MM.1S (cell line): Measurements from ENCODE around the gene TIAL1.
"Not testable (repeated sequence)": the region's sequence is repeated elsewhere in the genome, so short reads cannot be mapped to it uniquely, and the experiment has no call there.

ENCODE experiments used
- DNase-seq: peaks from one replicate; pipeline ENCODE4 v3.0.0-alpha.2; 2015
- H2AFZ ChIP-seq: fragments of 300-600 bp; sonication (generic); 2 replicates; pipeline ENCODE4 v1.6.0; 2016; ENCODE audit warnings: antibody characterized with exemption, low read length
- H3F3A ChIP-seq: fragments of 300-600 bp; sonication (generic); 2 replicates; pipeline ENCODE4 v1.6.1; 2016; ENCODE audit warnings: mild to moderate bottlenecking, antibody characterized with exemption, low read length, moderate library complexity, mixed read lengths; ENCODE audit not compliant: insufficient read depth
- H3K27ac ChIP-seq: fragments of 300-600 bp; sonication (generic); 2 replicates; pipeline ENCODE4 v1.5.1; 2016; ENCODE audit warnings: mild to moderate bottlenecking, low read length
- H3K27me3 ChIP-seq: fragments of 300-600 bp; sonication (generic); replicated peaks from 2 replicates; pipeline ENCODE4 v1.6.0; 2016; ENCODE audit warnings: low read length; ENCODE audit not compliant: insufficient read depth
- H3K36me3 ChIP-seq: fragments of 300-600 bp; sonication (generic); replicated peaks from 2 replicates; pipeline ENCODE4 v1.6.1; 2016; ENCODE audit warnings: mild to moderate bottlenecking, low read length, mixed read lengths; ENCODE audit not compliant: insufficient read depth
- H3K4me1 ChIP-seq: fragments of 300-600 bp; sonication (generic); 2 replicates; pipeline ENCODE4 v1.6.1; 2016; ENCODE audit warnings: low read length, mixed read lengths
- H3K4me2 ChIP-seq: fragments of 300-600 bp; sonication (generic); 2 replicates; pipeline ENCODE4 v1.6.0; 2016; ENCODE audit warnings: low read depth, low read length
- H3K4me3 ChIP-seq: fragments of 300-600 bp; sonication (generic); 2 replicates; pipeline ENCODE4 v1.5.1; 2016; ENCODE audit warnings: low read length, mixed read lengths
- H3K79me2 ChIP-seq: fragments of 300-600 bp; sonication (generic); 2 replicates; pipeline ENCODE4 v1.6.1; 2016; ENCODE audit warnings: mixed run types, low read length, mixed read lengths
- H3K9ac ChIP-seq: fragments of 300-600 bp; sonication (generic); 2 replicates; pipeline ENCODE4 v1.6.1; 2016; ENCODE audit warnings: low read length, mixed read lengths
- H3K9me2 ChIP-seq: fragments of 300-600 bp; sonication (generic); replicated peaks from 2 replicates; pipeline ENCODE4 v1.6.1; 2016; ENCODE audit warnings: mild to moderate bottlenecking, low read length, mixed read lengths; ENCODE audit not compliant: insufficient read depth
- H3K9me3 ChIP-seq: fragments of 300-600 bp; sonication (generic); replicated peaks from 2 replicates; pipeline ENCODE4 v1.6.1; 2016; ENCODE audit warnings: mild to moderate bottlenecking, low read length, mixed read lengths; ENCODE audit not compliant: insufficient read depth
- H4K20me1 ChIP-seq: fragments of 300-600 bp; sonication (generic); 2 replicates; pipeline ENCODE4 v1.6.1; 2016; ENCODE audit warnings: mild to moderate bottlenecking, low read length, moderate library complexity, mixed read lengths; ENCODE audit not compliant: insufficient read depth
- CTCF ChIP-seq: fragments of 300-600 bp; sonication (generic); IDR thresholded peaks from 2 replicates; pipeline ENCODE4 v1.5.1; 2016; ENCODE audit warnings: antibody characterized with exemption, low read length, mixed read lengths
- EZH2 ChIP-seq: fragments of 300-600 bp; sonication (generic); optimal IDR thresholded peaks from 2 replicates; pipeline ENCODE3; 2017; ENCODE audit warnings: low read depth, mild to moderate bottlenecking, antibody characterized with exemption, low read length, mixed read lengths
- EZH2phosphoT487 ChIP-seq: fragments of 300-600 bp; sonication (generic); IDR thresholded peaks from 2 replicates; pipeline ENCODE4 v1.6.1; 2018; ENCODE audit warnings: antibody characterized with exemption, low read length

TIAL1 gene

GRCh38 chr10:119625570-119626280, 29.0 kb upstream of the TIAL1 start:
- Histone ChIP-seq H3K4me2 (no peak overlapping the region), H3K9me3 (no peaks in the 10 kb centered on the region), H3K9me2 (no peaks in the 10 kb centered on the region), H3K36me3 (no peaks in the 10 kb centered on the region), H3K27me3 (no peaks in the 10 kb centered on the region; the same call in 1 of the 2 replicates), H3F3A (no peaks in the 10 kb centered on the region), H3K27ac (no peak overlapping the region), H3K79me2 (no peaks in the 10 kb centered on the region), H3K4me1 (no peaks in the 10 kb centered on the region), H2AFZ (no peak overlapping the region), H3K9ac (no peak overlapping the region), H4K20me1 (no peaks in the 10 kb centered on the region), H3K4me3 (no peak overlapping the region)
- TF ChIP-seq CTCF (no peak), EZH2 (no peak), EZH2phosphoT487 (no peak)
- no peak for DNase-seq

- no peak for TF ChIP-seq EZH2
- no peak for TF ChIP-seq CTCF
- TF ChIP-seq EZH2phosphoT487: no peak
- H3F3A ChIP-seq: no peaks in the 10 kb centered on the region
- no peaks in the 10 kb centered on the region for H3K9me3 ChIP-seq
- no peak overlapping the region for H3K4me2 ChIP-seq
- no peaks in the 10 kb centered on the region for H3K79me2 ChIP-seq
- no peak overlapping the region for H3K27ac ChIP-seq
- no peaks in the 10 kb centered on the region for H3K9me2 ChIP-seq
- H3K4me1 ChIP-seq: no peaks in the 10 kb centered on the region
- H4K20me1 ChIP-seq: no peaks in the 10 kb centered on the region
- no peak overlapping the region for H2AFZ ChIP-seq
- no peaks in the 10 kb centered on the region; the same call in 1 of the 2 replicates for H3K27me3 ChIP-seq
- no peak overlapping the region for H3K4me3 ChIP-seq
- DNase-seq: no peak
- H3K36me3 ChIP-seq: no peaks in the 10 kb centered on the region
- H3K9ac ChIP-seq: no peak overlapping the region
Measured at GRCh38 chr10:119621078-119621384, 24.3 kb upstream of the TIAL1 start.

GRCh38 chr10:119620241-119621077, 23.7 kb upstream of the TIAL1 start:
- Histone ChIP-seq H3K36me3 (no peaks in the 10 kb centered on the region), H3K27me3 (no peaks in the 10 kb centered on the region; the same call in 1 of the 2 replicates), H3K27ac (no peak overlapping the region), H3K9ac (no peak overlapping the region), H3K4me2 (no peak overlapping the region), H3F3A (no peaks in the 10 kb centered on the region), H3K9me2 (no peaks in the 10 kb centered on the region), H3K79me2 (no peaks in the 10 kb centered on the region), H3K9me3 (no peaks in the 10 kb centered on the region), H4K20me1 (no peaks in the 10 kb centered on the region), H3K4me1 (no peaks in the 10 kb centered on the region), H3K4me3 (no peak overlapping the region), H2AFZ (no peak overlapping the region)
- DNase-seq: no peak
- TF ChIP-seq EZH2phosphoT487 (no peak), CTCF (no peak), EZH2 (no peak)

GRCh38 chr10:119619811-119620210, 23.0 kb upstream of the TIAL1 start:
- H3K4me1 ChIP-seq, H3K4me3 ChIP-seq: not testable (repeated sequence)

More at GRCh38 chr10:119619811-119620210, 23.0 kb upstream of the TIAL1 start:
- not testable (repeated sequence) for H3K9ac ChIP-seq, H3K27ac ChIP-seq, H3K9me3 ChIP-seq, H3F3A ChIP-seq, H3K4me2 ChIP-seq, H3K36me3 ChIP-seq, H3K79me2 ChIP-seq, H4K20me1 ChIP-seq, H2AFZ ChIP-seq, H3K27me3 ChIP-seq, DNase-seq, H3K9me2 ChIP-seq
